GM23338 (cell line): ENCODE measurements around the gene DDX4.

ENCODE experiments used
- CREB1 ChIP-seq: fragments of 250-450 bp; sonication (Bioruptor Pico); IDR thresholded peaks from 2 replicates; pipeline ENCODE4 v1.5.0; 2020; ENCODE audit warnings: low read depth, mild to moderate bottlenecking, moderate library complexity
- EZH2 ChIP-seq: fragments of 200-600 bp; sonication (generic); IDR thresholded peaks from one replicate; pipeline ENCODE4 v1.8.0; 2017; ENCODE audit warnings: antibody characterized with exemption, mild to moderate bottlenecking, low read depth; ENCODE audit not compliant: unreplicated experiment
- EZH2phosphoT487 ChIP-seq: fragments of 200-600 bp; sonication (generic); IDR thresholded peaks from one replicate; pipeline ENCODE4 v1.8.1; 2018; ENCODE audit warnings: antibody characterized with exemption; ENCODE audit not compliant: unreplicated experiment
- TF ChIP-seq, protein P1 (sequence below), 2 experiments: fragments of 200-600 bp in 1 of 2; sonication (generic) in 1 of 2; conservative IDR thresholded peaks; 2 replicates each; pipeline versions ENCODE4 v1.5.1 to v1.6.1; 2016 to 2017; ENCODE audit warnings: antibody characterized with exemption in 2 of 2, low read depth in 2 of 2, mild to moderate bottlenecking in 2 of 2, moderate library complexity in 1 of 2
- TF ChIP-seq, protein P2 (sequence below): IDR thresholded peaks from one replicate; pipeline ENCODE4 v1.6.1; 2018; ENCODE audit warnings: antibody characterized with exemption; ENCODE audit not compliant: unreplicated experiment
- TF ChIP-seq, protein P3 (sequence below): IDR thresholded peaks from 2 replicates; pipeline ENCODE4 v1.6.1; 2016; ENCODE audit warnings: antibody characterized with exemption

DNA sequence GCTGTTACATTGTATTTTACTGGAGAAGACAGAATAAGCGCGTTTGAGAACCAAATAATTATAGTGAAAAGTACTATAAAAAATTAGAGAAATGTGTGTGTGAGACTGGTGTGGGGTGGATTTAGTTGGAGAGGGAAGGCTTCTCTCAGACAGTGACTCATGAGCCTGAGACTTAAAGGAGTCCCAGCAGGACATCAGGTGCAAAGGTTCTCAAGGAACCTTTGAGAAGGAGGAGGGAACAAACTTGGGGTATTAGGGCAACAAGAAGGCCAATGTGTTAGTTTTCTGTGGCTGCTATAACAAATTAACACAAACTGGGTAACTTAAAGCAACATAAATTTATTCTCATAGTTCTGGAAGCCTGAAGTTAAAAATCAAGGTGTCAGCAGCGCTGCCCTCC is 4.9 kb downstream of the DDX4 start:
- TF ChIP-seq EZH2phosphoT487, result no peak
- TF ChIP-seq, protein P1, sequence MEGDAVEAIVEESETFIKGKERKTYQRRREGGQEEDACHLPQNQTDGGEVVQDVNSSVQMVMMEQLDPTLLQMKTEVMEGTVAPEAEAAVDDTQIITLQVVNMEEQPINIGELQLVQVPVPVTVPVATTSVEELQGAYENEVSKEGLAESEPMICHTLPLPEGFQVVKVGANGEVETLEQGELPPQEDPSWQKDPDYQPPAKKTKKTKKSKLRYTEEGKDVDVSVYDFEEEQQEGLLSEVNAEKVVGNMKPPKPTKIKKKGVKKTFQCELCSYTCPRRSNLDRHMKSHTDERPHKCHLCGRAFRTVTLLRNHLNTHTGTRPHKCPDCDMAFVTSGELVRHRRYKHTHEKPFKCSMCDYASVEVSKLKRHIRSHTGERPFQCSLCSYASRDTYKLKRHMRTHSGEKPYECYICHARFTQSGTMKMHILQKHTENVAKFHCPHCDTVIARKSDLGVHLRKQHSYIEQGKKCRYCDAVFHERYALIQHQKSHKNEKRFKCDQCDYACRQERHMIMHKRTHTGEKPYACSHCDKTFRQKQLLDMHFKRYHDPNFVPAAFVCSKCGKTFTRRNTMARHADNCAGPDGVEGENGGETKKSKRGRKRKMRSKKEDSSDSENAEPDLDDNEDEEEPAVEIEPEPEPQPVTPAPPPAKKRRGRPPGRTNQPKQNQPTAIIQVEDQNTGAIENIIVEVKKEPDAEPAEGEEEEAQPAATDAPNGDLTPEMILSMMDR (conservative IDR thresholded peaks at IDR 0.05; ENCODE audit: low read depth in 2 of 2), result no peak
- no peak for TF ChIP-seq CREB1 (CRISPR knock-in tag)
- TF ChIP-seq, protein P2, sequence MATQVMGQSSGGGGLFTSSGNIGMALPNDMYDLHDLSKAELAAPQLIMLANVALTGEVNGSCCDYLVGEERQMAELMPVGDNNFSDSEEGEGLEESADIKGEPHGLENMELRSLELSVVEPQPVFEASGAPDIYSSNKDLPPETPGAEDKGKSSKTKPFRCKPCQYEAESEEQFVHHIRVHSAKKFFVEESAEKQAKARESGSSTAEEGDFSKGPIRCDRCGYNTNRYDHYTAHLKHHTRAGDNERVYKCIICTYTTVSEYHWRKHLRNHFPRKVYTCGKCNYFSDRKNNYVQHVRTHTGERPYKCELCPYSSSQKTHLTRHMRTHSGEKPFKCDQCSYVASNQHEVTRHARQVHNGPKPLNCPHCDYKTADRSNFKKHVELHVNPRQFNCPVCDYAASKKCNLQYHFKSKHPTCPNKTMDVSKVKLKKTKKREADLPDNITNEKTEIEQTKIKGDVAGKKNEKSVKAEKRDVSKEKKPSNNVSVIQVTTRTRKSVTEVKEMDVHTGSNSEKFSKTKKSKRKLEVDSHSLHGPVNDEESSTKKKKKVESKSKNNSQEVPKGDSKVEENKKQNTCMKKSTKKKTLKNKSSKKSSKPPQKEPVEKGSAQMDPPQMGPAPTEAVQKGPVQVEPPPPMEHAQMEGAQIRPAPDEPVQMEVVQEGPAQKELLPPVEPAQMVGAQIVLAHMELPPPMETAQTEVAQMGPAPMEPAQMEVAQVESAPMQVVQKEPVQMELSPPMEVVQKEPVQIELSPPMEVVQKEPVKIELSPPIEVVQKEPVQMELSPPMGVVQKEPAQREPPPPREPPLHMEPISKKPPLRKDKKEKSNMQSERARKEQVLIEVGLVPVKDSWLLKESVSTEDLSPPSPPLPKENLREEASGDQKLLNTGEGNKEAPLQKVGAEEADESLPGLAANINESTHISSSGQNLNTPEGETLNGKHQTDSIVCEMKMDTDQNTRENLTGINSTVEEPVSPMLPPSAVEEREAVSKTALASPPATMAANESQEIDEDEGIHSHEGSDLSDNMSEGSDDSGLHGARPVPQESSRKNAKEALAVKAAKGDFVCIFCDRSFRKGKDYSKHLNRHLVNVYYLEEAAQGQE, result no peak
- no peak for TF ChIP-seq EZH2
- TF ChIP-seq, protein P3, sequence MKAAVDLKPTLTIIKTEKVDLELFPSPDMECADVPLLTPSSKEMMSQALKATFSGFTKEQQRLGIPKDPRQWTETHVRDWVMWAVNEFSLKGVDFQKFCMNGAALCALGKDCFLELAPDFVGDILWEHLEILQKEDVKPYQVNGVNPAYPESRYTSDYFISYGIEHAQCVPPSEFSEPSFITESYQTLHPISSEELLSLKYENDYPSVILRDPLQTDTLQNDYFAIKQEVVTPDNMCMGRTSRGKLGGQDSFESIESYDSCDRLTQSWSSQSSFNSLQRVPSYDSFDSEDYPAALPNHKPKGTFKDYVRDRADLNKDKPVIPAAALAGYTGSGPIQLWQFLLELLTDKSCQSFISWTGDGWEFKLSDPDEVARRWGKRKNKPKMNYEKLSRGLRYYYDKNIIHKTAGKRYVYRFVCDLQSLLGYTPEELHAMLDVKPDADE, result no peak
